Measurements from ENCODE around the gene RTF1.

- TF ChIP-seq CTCF (conservative IDR thresholded peaks at IDR 0.05; ENCODE audit: low read length): no peak
- TF ChIP-seq EZH2phosphoT487 (IDR thresholded peaks at IDR 0.05; ENCODE audit: borderline replicate concordance, low read depth, low read length): no peak
These were observed 72.7 kb downstream of the RTF1 start for GRCh38 chr15:41489641-41490040.
